GM12872 (cell line): Measurements from ENCODE around the gene PCDH1.

Experiments
- TF ChIP-seq, protein P1 (sequence below): IDR thresholded peaks from 3 replicates; pipeline ENCODE4 v1.5.1; 2011; ENCODE audit warnings: low read depth, mild to moderate bottlenecking, low read length, moderate library complexity; ENCODE audit not compliant: insufficient read depth

PCDH1 gene

DNA sequence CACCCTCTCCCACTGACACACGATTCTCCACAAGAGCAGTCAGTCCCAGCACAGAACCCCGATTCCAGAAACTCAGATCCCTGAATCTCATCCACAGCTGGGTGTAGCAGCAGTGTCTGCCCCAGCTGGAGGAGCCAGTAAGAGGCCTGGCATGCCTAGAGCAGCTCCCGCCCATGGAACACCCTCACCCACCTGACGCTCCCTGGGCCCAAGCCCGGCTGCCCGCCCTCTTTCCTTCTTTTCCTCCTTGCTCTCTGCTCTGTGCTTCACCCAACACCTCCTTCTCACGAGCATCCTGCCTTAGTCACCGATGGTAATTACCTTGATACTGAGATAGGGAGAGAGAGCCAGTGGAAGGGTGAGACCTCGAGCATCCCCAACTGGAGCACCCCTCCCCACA lies 8.7 kb downstream of the PCDH1 start:
- TF ChIP-seq, protein P1, sequence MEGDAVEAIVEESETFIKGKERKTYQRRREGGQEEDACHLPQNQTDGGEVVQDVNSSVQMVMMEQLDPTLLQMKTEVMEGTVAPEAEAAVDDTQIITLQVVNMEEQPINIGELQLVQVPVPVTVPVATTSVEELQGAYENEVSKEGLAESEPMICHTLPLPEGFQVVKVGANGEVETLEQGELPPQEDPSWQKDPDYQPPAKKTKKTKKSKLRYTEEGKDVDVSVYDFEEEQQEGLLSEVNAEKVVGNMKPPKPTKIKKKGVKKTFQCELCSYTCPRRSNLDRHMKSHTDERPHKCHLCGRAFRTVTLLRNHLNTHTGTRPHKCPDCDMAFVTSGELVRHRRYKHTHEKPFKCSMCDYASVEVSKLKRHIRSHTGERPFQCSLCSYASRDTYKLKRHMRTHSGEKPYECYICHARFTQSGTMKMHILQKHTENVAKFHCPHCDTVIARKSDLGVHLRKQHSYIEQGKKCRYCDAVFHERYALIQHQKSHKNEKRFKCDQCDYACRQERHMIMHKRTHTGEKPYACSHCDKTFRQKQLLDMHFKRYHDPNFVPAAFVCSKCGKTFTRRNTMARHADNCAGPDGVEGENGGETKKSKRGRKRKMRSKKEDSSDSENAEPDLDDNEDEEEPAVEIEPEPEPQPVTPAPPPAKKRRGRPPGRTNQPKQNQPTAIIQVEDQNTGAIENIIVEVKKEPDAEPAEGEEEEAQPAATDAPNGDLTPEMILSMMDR = no peak

DNA sequence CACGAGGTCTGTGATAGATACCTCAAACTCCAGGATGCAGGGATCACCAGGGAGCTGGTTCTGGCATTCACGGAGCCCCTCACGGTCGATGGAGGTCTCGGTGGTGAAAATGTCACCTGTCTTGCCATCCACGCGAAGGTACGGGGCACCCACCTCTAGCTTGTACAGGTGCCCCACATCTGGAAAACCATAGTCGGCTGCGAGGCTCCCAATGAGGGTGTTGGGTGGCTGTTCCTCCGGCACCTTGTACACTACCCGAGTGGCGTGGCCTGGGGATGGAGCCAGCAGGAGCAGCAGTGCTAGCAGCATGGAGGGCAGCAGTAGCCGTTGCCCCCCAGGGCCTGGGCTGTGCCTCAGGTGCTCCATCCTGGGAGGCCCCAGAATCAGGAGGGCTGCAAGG lies 9.2 kb downstream of the PCDH1 start:
- TF ChIP-seq, protein P1 = no peak

DNA sequence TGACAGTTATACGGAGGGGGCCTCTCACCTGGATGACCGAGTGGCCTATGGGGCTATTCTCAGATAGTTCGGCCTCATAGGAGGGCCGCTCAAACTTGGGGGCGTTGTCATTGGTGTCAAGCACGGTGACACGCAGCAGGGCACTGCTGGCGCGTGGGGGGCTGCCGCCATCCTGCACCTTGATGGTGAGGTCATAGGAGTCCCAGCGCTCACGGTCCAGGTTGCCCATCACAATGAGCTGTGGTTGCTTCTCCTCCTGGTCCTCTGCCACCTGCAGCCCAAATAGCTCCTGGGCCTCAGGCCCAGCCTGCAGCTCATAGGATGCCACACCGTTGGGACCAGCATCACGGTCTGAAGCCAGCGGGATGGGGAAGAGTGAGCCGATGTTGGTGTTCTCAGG lies 9.7 kb downstream of the PCDH1 start:
- TF ChIP-seq, protein P1 = no peak

DNA sequence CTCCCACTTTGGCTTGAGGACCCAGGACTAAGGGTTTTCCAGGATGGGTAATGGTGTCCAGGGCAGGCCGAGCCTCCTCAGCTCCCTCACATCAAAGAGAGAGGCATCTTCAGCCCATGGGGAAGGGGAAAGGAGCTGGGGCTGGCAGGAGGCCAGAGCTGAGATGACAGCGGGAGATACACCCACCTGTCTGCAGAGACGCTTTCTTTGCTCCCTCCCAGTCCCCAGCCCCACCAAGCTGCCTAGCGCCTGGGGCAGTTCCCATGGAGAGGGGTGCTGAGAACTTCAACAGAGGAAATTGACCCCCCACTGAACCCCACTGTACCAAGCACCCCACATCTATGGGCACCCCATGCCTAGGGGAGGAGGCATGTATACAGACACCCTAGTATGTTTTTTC lies 10.6 kb downstream of the PCDH1 start:
- TF ChIP-seq, protein P1 = no peak

DNA sequence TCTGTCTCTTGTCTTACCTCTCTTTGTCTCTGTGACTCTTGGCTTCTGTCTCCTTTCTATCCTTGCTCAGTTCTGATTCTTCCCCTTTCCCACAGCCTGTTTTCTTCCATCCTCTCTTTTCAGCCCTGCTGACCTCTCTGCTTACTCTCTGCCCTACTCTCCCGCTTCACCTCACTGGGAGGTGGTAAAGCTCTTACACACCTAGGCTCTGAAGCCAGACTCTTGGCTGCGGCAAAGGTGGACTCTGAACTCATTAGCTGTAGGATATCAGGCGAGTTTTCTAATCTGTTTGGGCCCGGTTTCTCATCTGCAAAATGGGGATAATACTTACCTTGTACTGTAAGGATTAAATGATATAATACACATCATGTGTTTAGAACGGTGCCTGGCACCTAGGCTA lies 11.1 kb downstream of the PCDH1 start:
- TF ChIP-seq, protein P1 = no peak

DNA sequence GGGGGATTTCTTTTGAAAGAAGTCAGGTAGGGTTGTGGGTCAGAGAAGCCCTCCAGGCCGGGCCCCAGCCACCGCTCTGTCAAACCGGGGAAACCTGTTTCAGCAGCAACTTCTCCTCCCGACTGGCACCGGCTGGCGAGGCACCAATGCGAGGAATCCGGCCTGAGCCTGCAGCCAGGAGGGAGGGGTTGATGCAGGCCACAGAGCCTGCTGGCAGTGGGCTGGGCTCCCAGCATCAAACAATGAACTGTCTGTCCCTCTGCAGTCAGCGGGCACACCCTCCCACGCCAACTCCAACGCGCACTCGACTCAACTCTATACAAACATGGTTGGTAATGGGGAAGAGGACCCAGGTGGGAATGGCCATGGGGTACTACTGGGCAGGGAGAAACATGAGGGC lies 12.1 kb downstream of the PCDH1 start:
- TF ChIP-seq, protein P1 = no peak

DNA sequence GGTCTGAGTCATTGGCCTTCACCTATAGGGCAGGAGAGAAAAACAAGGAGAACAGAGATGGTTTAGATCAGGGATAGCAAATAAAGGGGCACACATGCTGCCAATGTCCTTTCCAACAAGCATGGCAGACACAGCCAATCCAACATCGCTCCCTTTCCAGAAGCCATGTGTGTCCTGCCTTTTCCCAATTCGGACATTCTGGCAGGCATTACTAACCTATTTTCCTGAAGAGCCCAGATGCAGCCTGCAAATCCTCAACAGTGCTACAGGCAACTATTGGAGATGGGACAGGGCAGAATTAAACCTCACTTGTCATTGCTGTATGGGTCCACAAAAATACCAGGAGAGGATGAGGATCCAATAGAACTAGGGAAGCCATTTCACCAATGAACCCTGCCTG lies 12.8 kb downstream of the PCDH1 start:
- TF ChIP-seq, protein P1 = no peak
